Astrocyte (in vitro differentiated cells and primary cell): Measurements from ENCODE around the gene INAFM1. TPM values are rescaled to one million over a fixed set of nuclear protein-coding genes. Genes with fewer than 3 reads are reported as not detected.

Experiments
- DNase-seq: peaks from one replicate; pipeline ENCODE4 v3.0.0-alpha.2; 2010; ENCODE audit warnings: low read depth
- FAIRE-seq: peaks from 2 replicates; lab custom pipeline; 2011; peaks lifted over from hg19 to GRCh38; lab: Jason Lieb, UNC
- H2AFZ ChIP-seq: 2 replicates; pipeline ENCODE4 v1.6.0; 2012; ENCODE audit warnings: low read depth, low read length, inconsistent platforms
- H3K27ac ChIP-seq: 2 replicates; pipeline ENCODE4 v1.5.1; 2011; ENCODE audit warnings: low read depth, low read length, inconsistent platforms
- H3K27me3 ChIP-seq: 2 replicates; pipeline ENCODE4 v1.6.0; 2011; ENCODE audit warnings: low read length, inconsistent platforms; ENCODE audit not compliant: insufficient read depth
- H3K36me3 ChIP-seq: 2 replicates; pipeline ENCODE4 v1.5.1; 2011; ENCODE audit warnings: low read length, inconsistent platforms; ENCODE audit not compliant: insufficient read depth
- H3K4me1 ChIP-seq: 2 replicates; pipeline ENCODE4 v1.5.1; 2011; ENCODE audit warnings: low read length, inconsistent platforms; ENCODE audit not compliant: insufficient read depth
- H3K4me2 ChIP-seq: 2 replicates; pipeline ENCODE4 v1.6.0; 2012; ENCODE audit warnings: low read length, inconsistent platforms
- H3K4me3 ChIP-seq: 2 replicates; pipeline ENCODE4 v1.5.1; 2011; ENCODE audit warnings: low read depth, mild to moderate bottlenecking, low read length, inconsistent platforms; ENCODE audit not compliant: insufficient read depth
- H3K79me2 ChIP-seq: 2 replicates; pipeline ENCODE4 v1.6.0; 2012; ENCODE audit warnings: mild to moderate bottlenecking, low read length, inconsistent platforms; ENCODE audit not compliant: insufficient read depth
- H3K9ac ChIP-seq: 2 replicates; pipeline ENCODE4 v1.6.0; 2012; ENCODE audit warnings: mild to moderate bottlenecking, low read length, inconsistent platforms
- H3K9me3 ChIP-seq: 2 replicates; pipeline ENCODE4 v1.5.1; 2012; ENCODE audit warnings: low read depth, mild to moderate bottlenecking, low read length, inconsistent platforms; ENCODE audit not compliant: insufficient read depth
- H4K20me1 ChIP-seq: 2 replicates; pipeline ENCODE4 v1.6.0; 2012; ENCODE audit warnings: low read length, inconsistent platforms; ENCODE audit not compliant: insufficient read depth
- H3K27ac Mint-ChIP-seq: one replicate; pipeline ENCODE4 v1.8.0; 2021; ENCODE audit warnings: mild to moderate bottlenecking, mixed read lengths; ENCODE audit not compliant: unreplicated experiment
- H3K27me3 Mint-ChIP-seq: one replicate; pipeline ENCODE4 v1.8.0; 2021; ENCODE audit warnings: low read depth, mixed read lengths; ENCODE audit not compliant: unreplicated experiment
- H3K36me3 Mint-ChIP-seq: one replicate; pipeline ENCODE4 v1.8.0; 2021; ENCODE audit warnings: low read depth, mixed read lengths; ENCODE audit not compliant: unreplicated experiment
- H3K4me1 Mint-ChIP-seq: one replicate; pipeline ENCODE4 v1.8.0; 2021; ENCODE audit warnings: low read depth, mixed read lengths; ENCODE audit not compliant: unreplicated experiment
- H3K4me3 Mint-ChIP-seq: one replicate; pipeline ENCODE4 v1.8.0; 2021; ENCODE audit warnings: mild to moderate bottlenecking, moderate library complexity, mixed read lengths; ENCODE audit not compliant: unreplicated experiment
- H3K9me3 Mint-ChIP-seq: one replicate; pipeline ENCODE4 v1.8.0; 2021; ENCODE audit warnings: mild to moderate bottlenecking, mixed read lengths; ENCODE audit not compliant: unreplicated experiment
- CTCF ChIP-seq: IDR thresholded peaks from 2 replicates; pipeline ENCODE4 v1.5.1; 2011; ENCODE audit warnings: low read depth, mild to moderate bottlenecking, inconsistent platforms, low read length, moderate library complexity; ENCODE audit not compliant: insufficient read depth
- EZH2 ChIP-seq: IDR thresholded peaks from 2 replicates; pipeline ENCODE4 v1.6.1; 2012; ENCODE audit warnings: mild to moderate bottlenecking, low read length, inconsistent platforms; ENCODE audit not compliant: insufficient read depth
- total RNA-seq: library from RNA; stranded (reverse); gene quantifications from 2 replicates; pipeline ENCODE4 v1.2.1, GENCODE V29; 2021

The INAFM1 gene
- total RNA-seq, 1 donor from 2014 or later: 23.6 TPM

- Histone ChIP-seq H3K27me3 (peaks cover 3% of the 10 kb centered on the region), H3K9me3 (no peaks in the 10 kb centered on the region), H3K9ac (no peak overlapping the region), H3K4me3 (no peak overlapping the region), H4K20me1 (no peaks in the 10 kb centered on the region), H3K36me3 (no peaks in the 10 kb centered on the region), H3K4me1 (no peaks in the 10 kb centered on the region), H3K79me2 (no peaks in the 10 kb centered on the region), H2AFZ (no peak overlapping the region), H3K4me2 (no peak overlapping the region), H3K27ac (no peak overlapping the region)
- Mint-ChIP-seq H3K27me3 (peaks cover 12% of the 10 kb centered on the region), H3K9me3 (peaks cover 10% of the 10 kb centered on the region), H3K4me3 (no peak overlapping the region), H3K27ac (no peak overlapping the region), H3K4me1 (no peaks in the 10 kb centered on the region), H3K36me3 (peaks cover 8% of the 10 kb centered on the region)
- no peak for TF ChIP-seq CTCF
- no peak for TF ChIP-seq EZH2
- DNase-seq (no peak), FAIRE-seq (no peak)
These were observed 47.4 kb downstream of the INAFM1 start for GRCh38 chr19:47322058-47322457.

GRCh38 chr19:47323409-47323808 is 48.7 kb downstream of the INAFM1 start:
- H3K36me3 ChIP-seq: no peaks in the 10 kb centered on the region
- H3K4me3 ChIP-seq: no peak overlapping the region
- no peaks in the 10 kb centered on the region for H3K4me1 ChIP-seq
- peaks cover 10% of the 10 kb centered on the region for H3K9me3 Mint-ChIP-seq
- H3K9me3 ChIP-seq: no peaks in the 10 kb centered on the region
- no peaks in the 10 kb centered on the region for H3K79me2 ChIP-seq
- no peak overlapping the region for H2AFZ ChIP-seq
- H3K27ac ChIP-seq: no peak overlapping the region
- H3K4me3 Mint-ChIP-seq: no peak overlapping the region
- DNase-seq: no peak
- H3K4me1 Mint-ChIP-seq: no peaks in the 10 kb centered on the region
- no peaks in the 10 kb centered on the region for H4K20me1 ChIP-seq
- peaks cover 12% of the 10 kb centered on the region for H3K27me3 Mint-ChIP-seq
- no peak overlapping the region for H3K4me2 ChIP-seq
- no peak overlapping the region for H3K27ac Mint-ChIP-seq
- peaks cover 8% of the 10 kb centered on the region for H3K36me3 Mint-ChIP-seq
- no peak for FAIRE-seq
- H3K27me3 ChIP-seq: peaks cover 3% of the 10 kb centered on the region
- TF ChIP-seq CTCF (no peak), EZH2 (no peak)
- no peak overlapping the region for H3K9ac ChIP-seq

GRCh38 chr19:47323872-47324271 is 49.2 kb downstream of the INAFM1 start:
- no peaks in the 10 kb centered on the region for H3K9me3 ChIP-seq
- no peak overlapping the region for H3K4me3 Mint-ChIP-seq
- H3K9me3 Mint-ChIP-seq: peaks cover 10% of the 10 kb centered on the region
- H3K9ac ChIP-seq: no peak overlapping the region
- no peaks in the 10 kb centered on the region for H4K20me1 ChIP-seq
- no peaks in the 10 kb centered on the region for H3K36me3 ChIP-seq
- no peaks in the 10 kb centered on the region for H3K4me1 ChIP-seq
- H3K79me2 ChIP-seq: no peaks in the 10 kb centered on the region
- H3K36me3 Mint-ChIP-seq: peaks cover 8% of the 10 kb centered on the region
- H3K27me3 Mint-ChIP-seq: peaks cover 10% of the 10 kb centered on the region
- H3K27me3 ChIP-seq: peaks cover 3% of the 10 kb centered on the region
- no peak overlapping the region for H2AFZ ChIP-seq
- no peak overlapping the region for H3K27ac ChIP-seq
- no peak overlapping the region for H3K27ac Mint-ChIP-seq
- no peak overlapping the region for H3K4me2 ChIP-seq
- no peak for TF ChIP-seq EZH2
- no peak for TF ChIP-seq CTCF
- H3K4me1 Mint-ChIP-seq: no peaks in the 10 kb centered on the region
- DNase-seq (no peak), FAIRE-seq (no peak)
- H3K4me3 ChIP-seq: no peak overlapping the region
